ENCODE measurements around the gene PPP1R12B.
A peak's percentile ranks its signal among the peaks of the same experiment; 100 is the strongest.
"Not testable (repeated sequence)": the region's sequence is repeated elsewhere in the genome, so short reads cannot be mapped to it uniquely, and the experiment has no call there.

Gene PPP1R12B

GRCh38 chr1:202462342-202463076 lies 114.0 kb downstream of the PPP1R12B start:
- peak in 1 of 2 donors; percentile 26 for DNase-seq (ENCODE audit: low read depth in 2 of 2)
- H3K4me3 ChIP-seq (replicated peaks in 1 of 2; ENCODE audit: low read depth in 2 of 2, low read length in 2 of 2): no peak overlapping the region
- TF ChIP-seq CTCF (IDR thresholded peaks at IDR 0.05; ENCODE audit: low read depth, low read length): no peak

- peak; percentile 42 to 71 for DNase-seq (ENCODE audit: low read depth in 2 of 2)
- peak; percentile 38 for TF ChIP-seq CTCF (IDR thresholded peaks at IDR 0.05; ENCODE audit: low read depth, low read length)
- not testable (repeated sequence) for H3K4me3 ChIP-seq (replicated peaks in 1 of 2; ENCODE audit: low read depth in 2 of 2, low read length in 2 of 2)
Observed at GRCh38 chr1:202464153-202464742, 115.7 kb downstream of the PPP1R12B start.

DNA sequence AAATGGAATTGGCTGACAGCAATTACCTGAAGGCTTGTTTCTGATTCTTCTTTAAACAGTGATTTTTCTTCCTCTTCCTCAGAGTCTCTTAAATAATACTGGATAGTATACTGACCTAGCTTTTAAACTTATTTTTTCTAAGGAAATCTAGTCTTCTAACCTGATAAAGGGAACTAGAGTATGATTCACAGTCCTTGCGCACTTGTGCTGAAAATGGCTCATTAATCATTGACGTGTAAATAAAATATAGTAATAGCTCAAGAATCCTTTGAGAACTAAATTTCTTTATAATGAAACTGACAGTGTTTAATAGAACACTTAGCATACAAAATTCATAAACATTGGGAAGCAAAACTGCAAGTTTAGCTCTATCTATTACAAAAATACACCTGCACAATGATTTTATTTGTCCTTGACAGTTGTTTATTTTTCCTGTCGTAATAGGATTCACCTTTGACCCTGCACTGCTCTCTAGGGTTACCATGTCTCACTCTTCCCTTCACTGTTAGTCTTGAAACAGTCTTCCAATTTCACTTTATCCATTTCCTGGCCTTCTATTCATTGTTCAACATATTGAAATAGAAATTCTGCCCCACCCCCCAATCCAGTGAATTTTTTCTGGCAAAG lies 117.3 kb downstream of the PPP1R12B start:
- DNase-seq (ENCODE audit: low read depth in 2 of 2): peak in 1 of 2 donors; percentile 22
- not testable (repeated sequence) for H3K4me3 ChIP-seq (replicated peaks in 1 of 2; ENCODE audit: low read depth in 2 of 2, low read length in 2 of 2)

DNA sequence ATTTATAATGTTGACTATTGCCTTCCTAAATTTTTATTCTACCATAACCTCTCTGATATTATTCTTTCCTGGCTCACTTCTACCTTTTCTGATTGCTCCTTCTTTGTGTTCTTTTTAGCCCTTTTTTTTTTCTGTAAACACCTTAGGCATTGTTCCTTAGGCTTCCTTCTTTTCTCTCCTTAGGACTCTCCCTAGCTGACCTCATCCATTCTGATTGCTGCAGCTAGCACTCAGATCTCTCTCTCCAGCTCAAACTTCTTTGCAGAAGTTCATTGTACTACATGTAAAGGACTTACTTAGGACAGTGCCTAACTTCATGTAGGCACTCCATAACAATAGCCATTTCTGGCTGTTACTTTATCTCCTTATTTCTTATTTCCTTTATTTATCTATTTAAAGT lies 117.8 kb downstream of the PPP1R12B start:
- not testable (repeated sequence) for DNase-seq (ENCODE audit: low read depth in 2 of 2); H3K4me3 ChIP-seq (replicated peaks in 1 of 2; ENCODE audit: low read depth in 2 of 2, low read length in 2 of 2)

- DNase-seq (ENCODE audit: low read depth in 2 of 2); H3K4me3 ChIP-seq (replicated peaks in 1 of 2; ENCODE audit: low read depth in 2 of 2, low read length in 2 of 2): not testable (repeated sequence)
Observed at GRCh38 chr1:202467381-202467780, 118.9 kb downstream of the PPP1R12B start.

DNA sequence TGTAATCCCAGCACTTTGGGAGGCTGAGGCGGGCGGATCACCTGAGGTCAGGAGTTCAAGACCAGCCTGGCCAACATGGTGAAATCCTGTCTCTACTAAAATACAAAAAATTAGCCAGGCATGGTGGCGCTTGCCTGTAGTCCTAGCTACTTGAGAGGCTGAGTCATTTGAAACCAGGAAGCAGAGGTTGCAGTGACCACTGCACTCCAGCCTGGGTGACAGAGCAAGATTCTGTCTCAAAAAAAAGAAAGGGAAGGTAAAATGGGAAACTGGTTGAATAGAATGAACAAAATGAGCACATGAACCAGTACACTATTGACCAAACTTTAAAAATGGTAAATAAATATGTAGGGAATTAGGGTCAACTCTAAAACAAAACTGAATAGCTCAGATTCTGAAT lies 120.2 kb downstream of the PPP1R12B start:
- peak in 1 of 2 donors; percentile 24 for DNase-seq (ENCODE audit: low read depth in 2 of 2)
- not testable (repeated sequence) for H3K4me3 ChIP-seq (replicated peaks in 1 of 2; ENCODE audit: low read depth in 2 of 2, low read length in 2 of 2)

DNA sequence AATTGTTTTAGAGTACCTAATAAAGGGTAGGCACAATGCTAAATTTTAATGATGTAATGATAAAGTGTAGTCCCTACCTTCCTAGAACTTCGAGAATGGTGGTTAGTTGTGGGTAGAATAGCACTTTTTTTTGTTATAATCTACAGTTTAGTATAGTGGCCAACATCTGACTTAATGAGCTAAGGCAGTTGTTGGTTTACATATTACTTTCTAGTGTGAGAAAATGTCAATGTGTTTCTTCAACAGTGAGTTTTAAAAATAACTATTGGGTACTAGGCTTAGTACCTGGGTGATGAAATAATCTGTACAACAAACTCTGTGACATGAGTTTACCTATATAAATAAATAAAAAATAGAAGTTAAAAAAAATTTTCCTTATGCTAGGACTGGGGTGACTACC lies 120.6 kb downstream of the PPP1R12B start:
- H3K4me3 ChIP-seq (replicated peaks in 1 of 2; ENCODE audit: low read depth in 2 of 2, low read length in 2 of 2); DNase-seq (ENCODE audit: low read depth in 2 of 2): not testable (repeated sequence)

- TF ChIP-seq CTCF (IDR thresholded peaks at IDR 0.05; ENCODE audit: low read depth, low read length): no peak
- no peak overlapping the region for H3K4me3 ChIP-seq (replicated peaks in 1 of 2; ENCODE audit: low read depth in 2 of 2, low read length in 2 of 2)
- no peak for DNase-seq (ENCODE audit: low read depth in 2 of 2)
Observed at GRCh38 chr1:202471246-202471645, 122.7 kb downstream of the PPP1R12B start.

DNA sequence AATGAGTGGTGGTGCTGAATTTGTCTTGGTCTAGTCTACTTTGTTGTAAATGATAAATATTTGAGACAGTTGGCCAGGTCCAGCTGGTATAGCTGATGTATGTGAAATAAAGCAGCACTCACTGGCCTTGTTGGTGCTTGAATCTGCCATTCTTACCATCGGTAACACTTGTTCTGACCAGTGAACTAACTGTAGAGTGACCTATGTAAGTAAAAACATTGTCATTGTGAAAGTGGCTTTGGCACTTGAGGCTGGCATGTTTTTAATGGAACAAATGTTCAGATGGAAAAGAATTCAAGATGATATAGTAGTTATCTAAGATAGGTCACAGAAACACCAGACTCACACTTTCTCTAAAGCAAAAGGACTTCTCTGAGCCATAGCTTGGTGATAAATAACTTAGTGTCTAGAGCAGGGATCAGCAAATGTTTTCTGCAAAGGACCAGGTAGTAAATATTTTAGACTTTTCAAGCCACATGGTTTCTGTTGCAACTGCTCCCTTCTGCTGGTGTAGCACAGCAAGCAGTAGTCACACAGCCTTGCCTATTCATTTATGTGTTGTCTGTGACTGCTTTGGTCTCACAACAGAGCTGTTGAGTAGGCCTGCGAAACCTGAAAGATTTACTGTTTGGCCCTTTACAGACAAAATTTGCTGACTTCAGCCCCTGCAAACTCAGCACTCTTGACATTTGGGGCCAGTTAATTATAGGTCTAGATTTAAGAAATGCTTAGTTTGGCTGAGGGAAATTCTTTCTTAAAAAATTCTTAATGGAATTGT lies 124.0 kb downstream of the PPP1R12B start:
- not testable (repeated sequence) for DNase-seq (ENCODE audit: low read depth in 2 of 2); H3K4me3 ChIP-seq (replicated peaks in 1 of 2; ENCODE audit: low read depth in 2 of 2, low read length in 2 of 2)

- not testable (repeated sequence) for H3K4me3 ChIP-seq (replicated peaks in 1 of 2; ENCODE audit: low read depth in 2 of 2, low read length in 2 of 2); DNase-seq (ENCODE audit: low read depth in 2 of 2)
Observed at GRCh38 chr1:202473266-202474045, 125.0 kb downstream of the PPP1R12B start.

- H3K4me3 ChIP-seq (replicated peaks in 1 of 2; ENCODE audit: low read depth in 2 of 2, low read length in 2 of 2): not testable (repeated sequence)
Observed at GRCh38 chr1:202479661-202480060, 131.2 kb downstream of the PPP1R12B start.

DNA sequence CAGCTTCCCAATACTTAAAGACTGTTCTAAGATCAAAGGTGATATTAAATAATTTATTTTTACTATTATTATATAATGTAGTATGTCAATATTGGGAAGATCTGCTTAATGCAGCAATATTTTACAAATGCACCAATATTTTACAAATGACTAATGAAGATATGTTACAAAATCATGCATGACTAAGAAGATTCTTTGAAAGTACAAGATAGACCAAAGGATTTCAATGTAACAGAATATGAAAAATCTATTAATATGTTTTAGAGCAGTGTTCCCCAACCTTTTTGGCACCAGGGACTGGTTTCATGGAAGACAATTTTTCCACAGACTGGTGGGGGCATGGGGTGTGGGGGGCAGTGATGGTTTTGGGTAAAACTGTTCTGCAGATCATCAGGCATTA lies 132.1 kb downstream of the PPP1R12B start:
- peak in 1 of 2 donors; percentile 44 for DNase-seq (ENCODE audit: low read depth in 2 of 2)

More at GRCh38 chr1:202479661-202480060, 131.2 kb downstream of the PPP1R12B start:
- not testable (repeated sequence) for DNase-seq (ENCODE audit: low read depth in 2 of 2)

DNA sequence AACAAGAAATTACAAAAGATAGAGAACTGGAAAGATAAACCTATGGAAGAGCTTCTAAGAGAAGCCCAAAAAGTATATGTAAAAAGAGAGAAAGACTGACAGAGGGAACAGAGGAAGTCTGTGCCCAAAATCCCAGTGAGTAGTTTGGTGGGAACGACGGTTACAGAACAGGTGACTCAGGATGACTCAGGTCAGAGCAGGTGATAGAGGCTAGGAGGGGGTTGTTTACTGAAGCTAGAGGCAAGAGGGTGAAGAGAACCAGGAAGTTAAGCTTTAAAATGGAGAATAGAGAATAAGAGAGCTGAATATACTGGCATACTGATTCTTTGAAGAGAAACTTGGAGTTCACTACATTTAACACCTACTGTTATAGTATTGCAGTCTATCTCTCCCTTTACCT lies 134.9 kb downstream of the PPP1R12B start:
- DNase-seq (ENCODE audit: low read depth in 2 of 2): peak in 1 of 2 donors; percentile 51
- H3K4me3 ChIP-seq (replicated peaks in 1 of 2; ENCODE audit: low read depth in 2 of 2, low read length in 2 of 2): not testable (repeated sequence)

More for the DNA sequence above, 132.1 kb downstream of the PPP1R12B start:
- H3K4me3 ChIP-seq (replicated peaks in 1 of 2; ENCODE audit: low read depth in 2 of 2, low read length in 2 of 2): not testable (repeated sequence)

All from cardiac fibroblast (primary cell).